ENCODE data around the gene OTOG. TPM values are rescaled to one million over a fixed set of nuclear protein-coding genes. Genes with fewer than 3 reads are reported as not detected.
"Not testable (repeated sequence)": the region's sequence is repeated elsewhere in the genome, so short reads cannot be mapped to it uniquely, and the experiment has no call there.

The OTOG gene
- total RNA-seq, 4 donors from 2014 or later, result 0.09 TPM; not detected in 3

GRCh38 chr11:17611049-17611448 is 64.0 kb downstream of the OTOG start:
- Histone ChIP-seq H3K9me3 (no peaks in the 10 kb centered on the region), H3K4me1 (no peaks in the 10 kb centered on the region), H3K27ac (no peak overlapping the region), H3K4me3 (no peak overlapping the region), H3K36me3 (no peaks in the 10 kb centered on the region), H3K27me3 (no peaks in the 10 kb centered on the region)
- TF ChIP-seq CTCF (IDR thresholded peaks at IDR 0.05) (no peak), POLR2A (IDR thresholded peaks at IDR 0.05) (no peak)
- DNase-seq, result no peak

- TF ChIP-seq POLR2A (IDR thresholded peaks at IDR 0.05), result no peak
- no peak for TF ChIP-seq CTCF (IDR thresholded peaks at IDR 0.05)
- Histone ChIP-seq H3K4me1 (no peaks in the 10 kb centered on the region), H3K27me3 (no peaks in the 10 kb centered on the region), H3K4me3 (no peak overlapping the region), H3K9me3 (no peaks in the 10 kb centered on the region), H3K36me3 (no peaks in the 10 kb centered on the region), H3K27ac (no peak overlapping the region)
- DNase-seq, result no peak
Observed at GRCh38 chr11:17611503-17612220, 64.6 kb downstream of the OTOG start.

- DNase-seq, result peak in 1 of 3 donors; percentile 37
- H3K4me3 ChIP-seq, result no peak overlapping the region
- no peak for TF ChIP-seq CTCF (IDR thresholded peaks at IDR 0.05)
- no peak for TF ChIP-seq POLR2A (IDR thresholded peaks at IDR 0.05)
- H3K27me3 ChIP-seq, result no peaks in the 10 kb centered on the region
- no peaks in the 10 kb centered on the region for H3K36me3 ChIP-seq
- H3K9me3 ChIP-seq, result no peaks in the 10 kb centered on the region
- H3K27ac ChIP-seq, result no peak overlapping the region
- H3K4me1 ChIP-seq, result no peaks in the 10 kb centered on the region
Observed at GRCh38 chr11:17612221-17613188, 65.4 kb downstream of the OTOG start.

- no peak overlapping the region for H3K27ac ChIP-seq
- H3K4me1 ChIP-seq, result no peaks in the 10 kb centered on the region
- no peaks in the 10 kb centered on the region for H3K9me3 ChIP-seq
- H3K27me3 ChIP-seq, result no peaks in the 10 kb centered on the region
- TF ChIP-seq POLR2A (IDR thresholded peaks at IDR 0.05), result no peak
- no peak overlapping the region for H3K4me3 ChIP-seq
- peak in 1 of 3 donors; percentile 34 for DNase-seq
- H3K36me3 ChIP-seq, result no peaks in the 10 kb centered on the region
Observed at GRCh38 chr11:17613428-17613962, 66.4 kb downstream of the OTOG start.

GRCh38 chr11:17613983-17614382 is 66.9 kb downstream of the OTOG start:
- no peaks in the 10 kb centered on the region for H3K9me3 ChIP-seq
- no peak overlapping the region for H3K27ac ChIP-seq
- no peaks in the 10 kb centered on the region for H3K27me3 ChIP-seq
- DNase-seq, result no peak
- H3K36me3 ChIP-seq, result no peaks in the 10 kb centered on the region
- H3K4me1 ChIP-seq, result no peaks in the 10 kb centered on the region
- TF ChIP-seq POLR2A (IDR thresholded peaks at IDR 0.05) (no peak), CTCF (IDR thresholded peaks at IDR 0.05) (no peak)
- H3K4me3 ChIP-seq, result no peak overlapping the region

GRCh38 chr11:17622711-17623110 is 75.7 kb downstream of the OTOG start:
- not testable (repeated sequence) for H3K9me3 ChIP-seq, H3K27ac ChIP-seq, H3K27me3 ChIP-seq, H3K4me3 ChIP-seq, DNase-seq, H3K4me1 ChIP-seq, H3K36me3 ChIP-seq

Data from Peyer's patch (tissue), 4 donors.